OCI-LY7 (cell line): ENCODE measurements around the gene RAD51B. TPM values are rescaled to one million over a fixed set of nuclear protein-coding genes. Genes with fewer than 3 reads are reported as not detected.

Source experiments
- BruUV-seq: library from RNA; stranded (reverse); fragments of 400-500 nt; replicated peaks from 2 replicates; lab custom pipeline; 2021; lab: Mats Ljungman, UMichigan
- CTCF ChIA-PET: fragments of 300-600 bp; sonication (Branson Sonifier 250); formaldehyde crosslinking; loops from one replicate; lab custom pipeline; 2022; ENCODE audit warnings: antibody characterized with exemption; ENCODE audit not compliant: unreplicated experiment; lab: Charles Lee
- POLR2A ChIA-PET: fragments of 300-600 bp; sonication (Branson Sonifier 250); formaldehyde crosslinking; loops from one replicate; lab custom pipeline; 2022; ENCODE audit warnings: antibody characterized with exemption; lab: Charles Lee
- DNase-seq: peaks from one replicate; pipeline ENCODE4 v3.0.0-alpha.2; 2015; ENCODE audit warnings: low spot score
- H2AFZ ChIP-seq: fragments of 200-600 bp; sonication (generic), shearing (Covaris generic); 2 replicates; pipeline ENCODE4 v1.6.1; 2014; ENCODE audit warnings: mild to moderate bottlenecking, antibody characterized with exemption, low read length, moderate library complexity
- H3K27ac ChIP-seq: fragments of 200-600 bp; sonication (generic); 2 replicates; pipeline ENCODE4 v1.5.1; 2014; ENCODE audit warnings: mixed run types, low read depth, mild to moderate bottlenecking, moderate library complexity, low read length, inconsistent platforms; ENCODE audit not compliant: poor library complexity, severe bottlenecking
- H3K36me3 ChIP-seq: fragments of 200-600 bp; sonication (generic); 2 replicates; pipeline ENCODE4 v1.6.1; 2014; ENCODE audit warnings: mild to moderate bottlenecking, antibody characterized with exemption, low read length, moderate library complexity, mixed read lengths; ENCODE audit not compliant: insufficient read depth
- H3K4me1 ChIP-seq: fragments of 200-600 bp; sonication (generic); 2 replicates; pipeline ENCODE4 v1.5.1; 2014; ENCODE audit warnings: mild to moderate bottlenecking, low read length; ENCODE audit not compliant: insufficient read depth, poor library complexity, severe bottlenecking
- H3K4me2 ChIP-seq: fragments of 200-600 bp; sonication (generic); 2 replicates; pipeline ENCODE4 v1.6.1; 2014; ENCODE audit warnings: mild to moderate bottlenecking, low read length
- H3K4me3 ChIP-seq: fragments of 200-600 bp; sonication (generic); 2 replicates; pipeline ENCODE4 v1.5.1; 2014; ENCODE audit warnings: mild to moderate bottlenecking, low read depth, low read length; ENCODE audit not compliant: poor library complexity, severe bottlenecking
- H3K79me2 ChIP-seq: fragments of 200-600 bp; sonication (generic); 2 replicates; pipeline ENCODE4 v1.6.1; 2016; ENCODE audit warnings: low read depth, mild to moderate bottlenecking, low read length, moderate library complexity, mixed read lengths; ENCODE audit not compliant: insufficient read depth
- H3K9me2 ChIP-seq: fragments of 200-600 bp; sonication (generic); 2 replicates; pipeline ENCODE4 v1.6.1; 2016; ENCODE audit warnings: mild to moderate bottlenecking, low read length, mixed read lengths; ENCODE audit not compliant: insufficient read depth
- H3K9me3 ChIP-seq: fragments of 200-600 bp; sonication (generic); 2 replicates; pipeline ENCODE4 v1.6.1; 2014; ENCODE audit warnings: mild to moderate bottlenecking, mixed run types, low read length, mixed read lengths
- H4K20me1 ChIP-seq: fragments of 200-600 bp; sonication (generic); 2 replicates; pipeline ENCODE4 v1.6.1; 2014; ENCODE audit warnings: mild to moderate bottlenecking, antibody characterized with exemption, low read length, moderate library complexity, mixed read lengths; ENCODE audit not compliant: insufficient read depth
- CTCF ChIP-seq: fragments of 200-600 bp; sonication (generic); conservative IDR thresholded peaks from 2 replicates; pipeline ENCODE4 v1.5.1; 2014; ENCODE audit warnings: mild to moderate bottlenecking, antibody characterized with exemption, low read length, moderate library complexity, mixed read lengths
- EZH2phosphoT487 ChIP-seq: fragments of 200-600 bp; sonication (generic); IDR thresholded peaks from 2 replicates; pipeline ENCODE4 v1.6.1; 2018; ENCODE audit warnings: low read depth, borderline replicate concordance, mild to moderate bottlenecking, mixed run types, antibody characterized with exemption, low read length, moderate library complexity, mixed read lengths
- intact Hi-C: fragments of 100-400 bp; cut with micrococcal nuclease; formaldehyde crosslinking; loops from one replicate; pipeline ENCODE4 v1.10.0; 2022; ENCODE audit not compliant: unreplicated experiment
- total RNA-seq, 2 experiments: library from RNA; depleted of rRNA in 1 of 2; stranded (reverse); fragments of >200 nt in 1 of 2; shearing (Covaris generic) in 1 of 2; gene quantifications; 2 replicates each; pipeline ENCODE4 v1.2.3, GENCODE V29; 2014 to 2022

RAD51B gene
- total RNA-seq, 2 experiments from 2014 or later, result 41.4 to 89.9 TPM

- no peak overlapping the region for H3K4me2 ChIP-seq
- DNase-seq, result no peak
- H3K4me3 ChIP-seq, result no peak overlapping the region
- no peak overlapping the region for H2AFZ ChIP-seq
- no peaks in the 10 kb centered on the region for H3K9me2 ChIP-seq
- H3K4me1 ChIP-seq, result no peaks in the 10 kb centered on the region
- H3K9me3 ChIP-seq, result no peaks in the 10 kb centered on the region
- TF ChIP-seq CTCF, result no peak
- no peak for TF ChIP-seq EZH2phosphoT487
- BruUV-seq, result no TSS peak
- intact Hi-C loops, result no loop called here
- no peaks in the 10 kb centered on the region for H3K79me2 ChIP-seq
- ChIA-PET CTCF (no interaction called here), POLR2A (interaction anchor here (1.1 kb wide), 1 partner anchor 8 kb away, joined by 3 read pairs; no protein-coding TSS in a partner anchor)
- H4K20me1 ChIP-seq, result no peaks in the 10 kb centered on the region
- no peaks in the 10 kb centered on the region for H3K36me3 ChIP-seq
- H3K27ac ChIP-seq, result no peak overlapping the region
These were observed 73.0 kb downstream of the RAD51B start for GRCh38 chr14:67892466-67893100.

- Histone ChIP-seq H3K4me1 (no peaks in the 10 kb centered on the region), H3K9me2 (no peaks in the 10 kb centered on the region), H3K4me2 (no peak overlapping the region), H3K9me3 (peaks cover 10% of the 10 kb centered on the region; the same call in 1 of the 2 replicates), H3K36me3 (peaks cover 4% of the 10 kb centered on the region; the same call in 1 of the 2 replicates), H3K27ac (no peak overlapping the region), H4K20me1 (no peaks in the 10 kb centered on the region), H3K79me2 (no peaks in the 10 kb centered on the region), H2AFZ (no peak overlapping the region), H3K4me3 (no peak overlapping the region)
- POLR2A ChIA-PET, result interaction anchor here (0.5 to 1.1 kb wide), 5 partner anchors 8 to 1754 kb away, joined by 3 to 4 read pairs (median 3); no protein-coding TSS in a partner anchor
- no peak for TF ChIP-seq EZH2phosphoT487
- TF ChIP-seq CTCF, result no peak
- CTCF ChIA-PET, result no interaction called here
- intact Hi-C loops, result no loop called here
- DNase-seq, result no peak
- no TSS peak for BruUV-seq
These were observed 80.7 kb downstream of the RAD51B start for GRCh38 chr14:67900231-67900630.
